Measurements from ENCODE around the gene GALNT10. TPM values are rescaled to one million over a fixed set of nuclear protein-coding genes. Genes with fewer than 3 reads are reported as not detected.

The GALNT10 gene
- total and polyA plus RNA-seq, 2 of the 8 experiments (the other 6 are each of a cell fraction or from before 2014, with no cell fraction given), result 4.6 to 15.5 TPM

DNA sequence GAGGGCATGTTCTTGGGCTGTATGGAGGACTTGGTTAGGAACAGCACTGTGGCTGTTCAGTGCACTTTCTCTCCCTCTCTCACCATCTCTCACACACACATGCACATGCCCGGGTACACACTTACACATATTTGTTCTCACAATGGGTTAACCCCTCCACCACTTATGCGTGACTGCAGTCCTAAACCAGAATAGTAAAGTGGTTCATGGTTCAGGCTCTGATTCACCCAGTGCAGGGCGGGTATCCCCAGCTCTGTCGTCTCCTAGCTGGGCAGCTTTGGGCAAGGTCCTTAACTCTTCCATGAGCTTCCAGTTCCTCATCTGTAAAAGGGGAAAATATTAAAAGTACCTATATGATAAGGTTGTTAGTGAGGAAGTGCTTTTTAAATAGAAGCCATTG lies 45.3 kb upstream of the GALNT10 start (continued):
- TF ChIP-seq, protein P1, sequence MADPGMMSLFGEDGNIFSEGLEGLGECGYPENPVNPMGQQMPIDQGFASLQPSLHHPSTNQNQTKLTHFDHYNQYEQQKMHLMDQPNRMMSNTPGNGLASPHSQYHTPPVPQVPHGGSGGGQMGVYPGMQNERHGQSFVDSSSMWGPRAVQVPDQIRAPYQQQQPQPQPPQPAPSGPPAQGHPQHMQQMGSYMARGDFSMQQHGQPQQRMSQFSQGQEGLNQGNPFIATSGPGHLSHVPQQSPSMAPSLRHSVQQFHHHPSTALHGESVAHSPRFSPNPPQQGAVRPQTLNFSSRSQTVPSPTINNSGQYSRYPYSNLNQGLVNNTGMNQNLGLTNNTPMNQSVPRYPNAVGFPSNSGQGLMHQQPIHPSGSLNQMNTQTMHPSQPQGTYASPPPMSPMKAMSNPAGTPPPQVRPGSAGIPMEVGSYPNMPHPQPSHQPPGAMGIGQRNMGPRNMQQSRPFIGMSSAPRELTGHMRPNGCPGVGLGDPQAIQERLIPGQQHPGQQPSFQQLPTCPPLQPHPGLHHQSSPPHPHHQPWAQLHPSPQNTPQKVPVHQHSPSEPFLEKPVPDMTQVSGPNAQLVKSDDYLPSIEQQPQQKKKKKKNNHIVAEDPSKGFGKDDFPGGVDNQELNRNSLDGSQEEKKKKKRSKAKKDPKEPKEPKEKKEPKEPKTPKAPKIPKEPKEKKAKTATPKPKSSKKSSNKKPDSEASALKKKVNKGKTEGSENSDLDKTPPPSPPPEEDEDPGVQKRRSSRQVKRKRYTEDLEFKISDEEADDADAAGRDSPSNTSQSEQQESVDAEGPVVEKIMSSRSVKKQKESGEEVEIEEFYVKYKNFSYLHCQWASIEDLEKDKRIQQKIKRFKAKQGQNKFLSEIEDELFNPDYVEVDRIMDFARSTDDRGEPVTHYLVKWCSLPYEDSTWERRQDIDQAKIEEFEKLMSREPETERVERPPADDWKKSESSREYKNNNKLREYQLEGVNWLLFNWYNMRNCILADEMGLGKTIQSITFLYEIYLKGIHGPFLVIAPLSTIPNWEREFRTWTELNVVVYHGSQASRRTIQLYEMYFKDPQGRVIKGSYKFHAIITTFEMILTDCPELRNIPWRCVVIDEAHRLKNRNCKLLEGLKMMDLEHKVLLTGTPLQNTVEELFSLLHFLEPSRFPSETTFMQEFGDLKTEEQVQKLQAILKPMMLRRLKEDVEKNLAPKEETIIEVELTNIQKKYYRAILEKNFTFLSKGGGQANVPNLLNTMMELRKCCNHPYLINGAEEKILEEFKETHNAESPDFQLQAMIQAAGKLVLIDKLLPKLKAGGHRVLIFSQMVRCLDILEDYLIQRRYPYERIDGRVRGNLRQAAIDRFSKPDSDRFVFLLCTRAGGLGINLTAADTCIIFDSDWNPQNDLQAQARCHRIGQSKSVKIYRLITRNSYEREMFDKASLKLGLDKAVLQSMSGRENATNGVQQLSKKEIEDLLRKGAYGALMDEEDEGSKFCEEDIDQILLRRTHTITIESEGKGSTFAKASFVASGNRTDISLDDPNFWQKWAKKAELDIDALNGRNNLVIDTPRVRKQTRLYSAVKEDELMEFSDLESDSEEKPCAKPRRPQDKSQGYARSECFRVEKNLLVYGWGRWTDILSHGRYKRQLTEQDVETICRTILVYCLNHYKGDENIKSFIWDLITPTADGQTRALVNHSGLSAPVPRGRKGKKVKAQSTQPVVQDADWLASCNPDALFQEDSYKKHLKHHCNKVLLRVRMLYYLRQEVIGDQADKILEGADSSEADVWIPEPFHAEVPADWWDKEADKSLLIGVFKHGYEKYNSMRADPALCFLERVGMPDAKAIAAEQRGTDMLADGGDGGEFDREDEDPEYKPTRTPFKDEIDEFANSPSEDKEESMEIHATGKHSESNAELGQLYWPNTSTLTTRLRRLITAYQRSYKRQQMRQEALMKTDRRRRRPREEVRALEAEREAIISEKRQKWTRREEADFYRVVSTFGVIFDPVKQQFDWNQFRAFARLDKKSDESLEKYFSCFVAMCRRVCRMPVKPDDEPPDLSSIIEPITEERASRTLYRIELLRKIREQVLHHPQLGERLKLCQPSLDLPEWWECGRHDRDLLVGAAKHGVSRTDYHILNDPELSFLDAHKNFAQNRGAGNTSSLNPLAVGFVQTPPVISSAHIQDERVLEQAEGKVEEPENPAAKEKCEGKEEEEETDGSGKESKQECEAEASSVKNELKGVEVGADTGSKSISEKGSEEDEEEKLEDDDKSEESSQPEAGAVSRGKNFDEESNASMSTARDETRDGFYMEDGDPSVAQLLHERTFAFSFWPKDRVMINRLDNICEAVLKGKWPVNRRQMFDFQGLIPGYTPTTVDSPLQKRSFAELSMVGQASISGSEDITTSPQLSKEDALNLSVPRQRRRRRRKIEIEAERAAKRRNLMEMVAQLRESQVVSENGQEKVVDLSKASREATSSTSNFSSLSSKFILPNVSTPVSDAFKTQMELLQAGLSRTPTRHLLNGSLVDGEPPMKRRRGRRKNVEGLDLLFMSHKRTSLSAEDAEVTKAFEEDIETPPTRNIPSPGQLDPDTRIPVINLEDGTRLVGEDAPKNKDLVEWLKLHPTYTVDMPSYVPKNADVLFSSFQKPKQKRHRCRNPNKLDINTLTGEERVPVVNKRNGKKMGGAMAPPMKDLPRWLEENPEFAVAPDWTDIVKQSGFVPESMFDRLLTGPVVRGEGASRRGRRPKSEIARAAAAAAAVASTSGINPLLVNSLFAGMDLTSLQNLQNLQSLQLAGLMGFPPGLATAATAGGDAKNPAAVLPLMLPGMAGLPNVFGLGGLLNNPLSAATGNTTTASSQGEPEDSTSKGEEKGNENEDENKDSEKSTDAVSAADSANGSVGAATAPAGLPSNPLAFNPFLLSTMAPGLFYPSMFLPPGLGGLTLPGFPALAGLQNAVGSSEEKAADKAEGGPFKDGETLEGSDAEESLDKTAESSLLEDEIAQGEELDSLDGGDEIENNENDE (IDR thresholded peaks at IDR 0.05; ENCODE audit: insufficient replicate concordance, low read length), result no peak
- TF ChIP-seq TCF12 (IDR thresholded peaks at IDR 0.05; ENCODE audit: low read depth, low read length) (no peak), CBX8 (IDR thresholded peaks at IDR 0.05; ENCODE audit: borderline replicate concordance, low read depth, low read length) (no peak), NANOG (IDR thresholded peaks at IDR 0.05; ENCODE audit: insufficient read depth, low read depth, low read length, poor library complexity, severe bottlenecking) (no peak), RXRA (IDR thresholded peaks at IDR 0.05; ENCODE audit: insufficient read depth, low read depth, low read length) (no peak), CTBP2 (IDR thresholded peaks at IDR 0.05; ENCODE audit: borderline replicate concordance, insufficient read depth, insufficient read length, low read length) (no peak), GABPA (IDR thresholded peaks at IDR 0.05; ENCODE audit: borderline replicate concordance, insufficient read depth, low read length) (no peak)
